GM11168 (cell line): ENCODE results near the gene AK3.

ENCODE experiments used
- in situ Hi-C: fragments of 300-500 bp; cut with MboI; formaldehyde crosslinking; loops from one replicate; pipeline ENCODE4 v1.12.0; 2022; ENCODE audit warnings: low sequenced_read_pairs; ENCODE audit not compliant: unreplicated experiment

Gene AK3

GRCh38 chr9:4714266-4715016, 26.6 kb downstream of the AK3 start:
- in situ Hi-C loops = no loop called here

GRCh38 chr9:4713849-4714248, 27.2 kb downstream of the AK3 start:
- in situ Hi-C loops = no loop called here

DNA sequence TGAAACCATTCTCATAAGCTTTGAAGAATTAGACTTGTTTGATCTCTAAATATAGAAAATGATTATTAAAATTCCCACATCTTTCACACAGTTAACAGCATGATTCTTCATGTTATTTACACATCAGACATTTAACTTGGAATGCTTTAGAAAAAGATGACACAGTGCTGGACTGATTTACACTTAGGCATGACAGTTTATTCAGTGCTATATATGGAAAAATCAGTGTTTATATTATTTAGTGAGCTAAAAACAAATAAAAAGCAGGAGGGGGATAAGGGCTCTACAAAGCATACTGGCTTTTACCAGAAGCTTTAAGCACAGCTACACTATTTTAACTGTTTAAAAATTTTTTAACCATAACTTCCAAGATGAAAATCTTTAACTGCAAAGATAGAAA, 31.6 kb downstream of the AK3 start:
- in situ Hi-C loops = no loop called here

DNA sequence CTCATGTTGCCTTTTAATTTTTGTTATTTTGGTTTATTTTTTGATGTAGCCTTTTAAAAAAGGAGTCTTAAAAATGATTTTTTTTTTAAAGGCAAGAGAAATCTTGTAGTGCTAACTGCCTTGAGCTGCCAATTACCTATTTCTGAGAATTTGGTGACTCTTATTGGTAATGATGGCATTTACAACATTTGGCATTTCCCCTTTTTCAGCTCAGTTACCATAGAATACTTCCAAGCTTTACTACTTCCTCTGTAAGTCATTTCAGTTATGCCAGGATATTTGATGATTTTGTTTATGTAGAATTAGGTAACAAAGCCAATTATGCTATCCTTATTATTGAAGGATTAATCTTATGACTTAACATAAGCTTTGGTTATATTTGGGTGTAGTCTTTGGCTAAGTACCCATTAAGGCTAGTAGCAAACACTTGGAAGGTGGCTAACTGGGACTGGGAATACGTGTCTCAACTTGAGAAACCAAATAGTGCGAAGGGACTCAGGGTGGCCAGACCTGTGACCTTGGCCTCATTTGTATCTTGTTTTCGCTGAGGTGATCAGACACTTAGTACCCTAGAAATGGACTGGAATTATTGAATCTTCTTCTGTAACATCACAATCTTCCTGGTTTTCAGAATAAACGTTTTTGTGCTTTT, 33.9 kb downstream of the AK3 start:
- in situ Hi-C loops = no loop called here

- in situ Hi-C loops = no loop called here
These were observed 35.0 kb downstream of the AK3 start for GRCh38 chr9:4706021-4706420.

DNA sequence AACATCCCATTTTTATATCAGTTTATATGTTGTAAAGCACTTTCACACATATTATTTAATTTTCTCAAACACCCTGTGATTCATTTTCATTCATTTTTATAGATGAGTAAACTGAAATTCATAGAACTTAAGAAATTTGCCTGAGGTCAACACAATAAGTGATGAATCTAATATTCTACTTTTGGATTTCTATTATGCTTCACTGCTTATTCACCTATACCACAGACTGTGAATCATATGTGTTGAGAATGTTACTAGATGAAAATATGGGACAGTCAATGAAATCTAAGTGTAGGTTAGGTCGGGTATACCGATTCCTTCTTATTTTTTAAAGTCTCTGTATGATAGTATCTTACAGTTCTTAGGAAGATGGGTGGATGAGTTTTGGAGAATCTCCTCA, 36.9 kb downstream of the AK3 start:
- in situ Hi-C loops = no loop called here

DNA sequence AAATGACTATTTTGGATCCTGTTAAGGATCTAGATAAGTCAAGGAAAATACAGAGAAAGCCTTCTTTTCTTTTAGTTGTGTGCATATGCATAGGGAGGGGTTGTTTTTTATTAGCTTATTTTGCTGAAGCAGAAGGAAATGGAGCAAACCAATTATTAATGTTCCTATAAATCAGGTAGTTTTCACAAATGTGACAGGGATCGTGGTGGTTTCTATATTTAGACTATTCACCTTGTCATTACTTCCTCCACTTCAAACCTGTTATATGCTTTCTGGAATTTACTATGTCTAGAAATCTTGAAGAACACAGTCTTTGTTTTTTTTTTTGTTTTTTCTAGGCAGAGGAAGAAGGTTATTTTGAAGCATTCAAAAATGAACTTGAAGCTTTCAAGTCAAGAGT, 39.5 kb downstream of the AK3 start:
- in situ Hi-C loops = no loop called here

DNA sequence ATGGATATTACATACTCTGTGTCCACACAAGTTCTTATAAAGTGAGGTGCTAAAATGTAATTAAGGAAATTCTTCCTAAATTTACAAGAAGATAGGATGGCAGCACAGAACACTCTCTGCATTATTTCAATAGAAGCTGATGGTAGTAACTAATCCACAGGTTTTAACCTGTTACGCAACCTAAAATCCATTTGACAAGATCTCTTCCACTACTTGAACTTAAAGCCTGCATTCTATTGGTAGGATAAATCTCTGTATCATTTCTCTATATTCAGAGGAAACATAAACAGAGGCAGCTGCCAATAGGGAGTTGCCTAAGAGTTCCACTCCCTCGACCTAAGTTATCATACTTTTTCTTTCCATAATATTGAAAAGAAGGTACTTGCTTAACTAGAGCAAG, 40.1 kb downstream of the AK3 start:
- in situ Hi-C loops = no loop called here

DNA sequence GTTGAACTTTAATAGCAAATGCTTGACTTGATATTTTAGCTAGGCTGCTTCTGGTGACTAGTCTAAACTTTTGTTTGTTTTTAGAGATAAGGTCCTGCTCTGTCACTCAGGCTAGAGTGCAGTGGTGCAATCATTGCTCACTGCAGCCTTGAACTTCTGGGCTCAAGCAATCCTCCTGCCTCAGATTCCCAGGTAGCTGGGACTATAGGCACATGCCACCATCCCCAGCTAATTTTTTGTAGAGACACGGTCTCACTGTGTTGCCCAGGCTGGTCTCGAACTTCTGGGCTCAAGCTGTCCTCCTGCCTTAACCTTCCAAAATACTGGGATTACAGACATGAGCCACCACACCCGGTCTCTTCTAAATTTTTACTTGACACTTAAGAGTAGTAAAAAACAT, 40.9 kb downstream of the AK3 start:
- in situ Hi-C loops = no loop called here

GRCh38 chr9:4691795-4692194, 49.2 kb downstream of the AK3 start:
- in situ Hi-C loops = no loop called here

- in situ Hi-C loops = no loop called here
These were observed 50.9 kb downstream of the AK3 start for GRCh38 chr9:4690144-4690543.

DNA sequence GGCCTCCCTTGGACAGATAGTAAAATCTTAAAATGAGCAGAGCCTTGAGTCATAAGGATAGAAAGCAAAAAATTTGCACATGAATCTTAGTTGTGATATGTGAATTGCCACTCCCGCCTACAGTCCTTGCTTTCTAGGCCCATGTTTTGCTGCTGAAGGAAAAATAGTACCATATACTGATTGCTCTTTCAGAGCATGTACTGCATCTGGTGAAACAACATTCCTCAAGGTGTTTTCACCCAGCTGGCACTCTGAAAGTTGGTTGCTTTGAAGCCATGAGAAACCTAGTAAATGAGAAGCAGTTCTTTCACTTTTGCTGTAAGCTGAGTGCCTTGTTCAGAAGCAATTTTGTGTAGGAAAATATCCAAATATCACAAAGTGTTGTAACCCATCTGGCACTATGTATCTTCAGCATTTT, 51.3 kb downstream of the AK3 start:
- in situ Hi-C loops = no loop called here

DNA sequence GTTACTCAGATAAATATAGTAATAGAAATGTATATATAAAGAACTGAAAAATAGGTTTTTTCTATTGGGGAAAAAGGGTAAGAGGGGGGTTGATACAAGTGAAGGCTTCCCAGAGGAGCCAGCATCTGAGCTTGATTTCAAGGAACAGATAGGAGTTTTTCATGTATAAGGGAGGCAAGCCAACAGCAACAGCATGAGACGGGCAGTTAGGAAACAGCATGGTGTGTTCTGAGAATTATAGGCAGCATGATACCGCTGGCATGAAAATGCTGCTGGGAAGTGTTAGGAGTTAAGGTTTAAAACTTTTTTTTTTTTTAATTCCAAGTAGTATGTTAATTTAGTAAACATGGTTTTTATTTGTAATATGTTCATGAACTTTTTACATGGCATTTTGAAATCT, 52.0 kb downstream of the AK3 start:
- in situ Hi-C loops = no loop called here

DNA sequence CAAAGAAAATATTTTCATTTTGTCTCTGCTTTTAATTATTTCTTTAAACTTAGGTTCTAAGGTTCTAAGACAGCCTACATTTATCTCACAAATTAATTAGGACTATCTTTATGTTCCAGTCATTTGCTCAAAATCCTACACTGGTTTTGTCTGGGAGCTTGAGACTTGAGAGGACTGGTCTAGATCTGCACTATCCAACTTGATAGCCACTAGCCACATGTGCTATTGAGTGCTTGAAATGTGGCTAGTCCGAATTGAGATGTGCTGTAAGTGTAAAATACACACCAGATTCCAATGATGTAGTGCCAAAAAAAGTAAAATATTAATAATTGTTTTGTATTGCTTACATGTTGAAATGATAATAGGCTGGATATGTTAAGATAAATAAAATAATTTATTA, 54.4 kb downstream of the AK3 start:
- in situ Hi-C loops = no loop called here

- in situ Hi-C loops = no loop called here
These were observed 54.9 kb downstream of the AK3 start for GRCh38 chr9:4686112-4686511.

- in situ Hi-C loops = no loop called here
These were observed 56.2 kb downstream of the AK3 start for GRCh38 chr9:4684820-4685219.

- in situ Hi-C loops = no loop called here
These were observed 60.3 kb downstream of the AK3 start for GRCh38 chr9:4680750-4681149.

DNA sequence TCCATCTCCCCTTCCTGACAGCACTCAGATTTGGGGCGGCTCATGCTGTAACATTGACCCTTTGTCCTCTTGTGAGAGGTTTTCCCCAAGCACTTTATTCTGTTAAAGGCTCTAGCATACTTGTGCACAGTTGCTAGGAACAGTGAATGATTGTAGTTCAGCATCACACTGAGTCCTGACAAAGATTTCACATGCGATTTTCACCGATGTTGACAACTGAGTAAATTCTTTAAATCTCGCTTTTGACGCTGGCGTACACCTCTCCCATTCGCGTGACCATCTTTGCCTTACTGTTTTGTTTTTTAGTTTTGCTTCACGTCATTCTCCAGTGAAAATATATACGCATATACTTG, 60.9 kb downstream of the AK3 start:
- in situ Hi-C loops = no loop called here

- in situ Hi-C loops = no loop called here
These were observed 61.5 kb downstream of the AK3 start, which contains the start of gene CDC37L1 for GRCh38 chr9:4679268-4680172. Gene CDC37L1, plus strand, starts transcription at chr9:4679569. Its CDS starts 199 bp downstream, at chr9:4679768.

DNA sequence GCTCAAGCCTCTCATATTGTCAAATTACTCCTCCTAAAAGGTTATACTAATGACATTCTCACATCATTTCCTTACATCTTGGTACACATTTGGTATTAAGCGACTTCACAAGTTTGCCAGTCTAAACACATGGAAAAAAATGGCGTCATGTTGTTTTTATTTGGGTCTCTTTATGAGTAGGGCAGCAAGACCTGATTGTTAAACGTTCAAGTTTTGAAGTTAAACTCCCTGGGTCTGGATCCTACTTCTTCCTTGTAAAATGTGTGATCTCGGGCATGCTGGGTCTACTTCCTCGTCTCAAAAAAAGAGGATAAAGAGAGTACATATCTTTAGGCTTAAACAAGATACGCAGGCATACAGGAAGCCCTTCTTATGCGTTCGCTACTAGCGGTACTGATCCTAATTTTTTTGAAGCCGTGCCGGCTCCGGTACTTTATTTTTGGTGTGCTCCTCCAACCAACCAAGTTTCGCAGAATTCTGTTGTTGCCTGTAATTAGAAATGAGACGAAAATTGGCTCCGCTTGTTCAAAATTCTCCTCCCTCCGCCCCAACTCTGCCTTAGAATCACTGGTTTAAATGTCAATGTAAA, 62.2 kb downstream of the AK3 start:
- in situ Hi-C loops = no loop called here

DNA sequence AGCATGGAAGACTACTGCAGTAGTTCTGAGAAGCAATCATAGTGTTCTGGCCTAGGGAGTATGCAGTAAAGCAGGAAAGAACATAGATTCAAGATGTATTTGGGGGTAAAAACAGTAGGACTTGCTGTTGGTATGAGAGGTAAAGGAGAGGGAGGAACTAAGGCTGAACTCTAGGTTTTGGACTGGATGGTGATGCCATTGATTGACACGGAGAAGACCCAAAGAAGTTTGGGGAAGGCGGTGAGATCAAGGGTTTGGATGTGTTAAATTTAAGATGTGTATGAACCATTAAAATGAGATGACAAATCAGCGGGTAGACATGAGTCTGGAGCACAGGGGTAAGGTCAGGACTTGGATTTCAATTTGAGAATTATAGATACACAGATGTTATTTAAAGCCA, 63.6 kb downstream of the AK3 start:
- in situ Hi-C loops = no loop called here
